Mesendoderm (in vitro differentiated cells): Measurements from ENCODE around the gene ATOH8.
A peak's percentile ranks its signal among the peaks of the same experiment; 100 is the strongest.

Experiments
- DNase-seq: peaks from one replicate; pipeline ENCODE4 v3.0.0; 2013
- H2AK5ac ChIP-seq: 2 replicates; pipeline ENCODE4 v1.6.1; 2013; ENCODE audit warnings: low read length, inconsistent platforms
- H2BK120ac ChIP-seq: 2 replicates; pipeline ENCODE4 v1.6.1; 2013; ENCODE audit warnings: low read depth, mild to moderate bottlenecking, low read length, moderate library complexity, mixed read lengths
- H2BK15ac ChIP-seq: replicated peaks from 2 replicates; pipeline ENCODE4 v1.6.1; 2013; ENCODE audit warnings: low read depth, mild to moderate bottlenecking, moderate library complexity
- H2BK5ac ChIP-seq: 2 replicates; pipeline ENCODE4 v1.6.1; 2013; ENCODE audit warnings: low read length, inconsistent platforms
- H3K18ac ChIP-seq: 2 replicates; pipeline ENCODE4 v1.6.1; 2013; ENCODE audit warnings: mild to moderate bottlenecking, low read length, mixed read lengths
- H3K23ac ChIP-seq: one replicate; pipeline ENCODE4 v1.6.1; 2013; ENCODE audit warnings: low read length
- H3K27ac ChIP-seq: 2 replicates; pipeline ENCODE4 v1.5.1; 2013; ENCODE audit warnings: low read depth, mild to moderate bottlenecking, inconsistent platforms, low read length, moderate library complexity
- H3K27me3 ChIP-seq: 2 replicates; pipeline ENCODE4 v1.6.1; 2013; ENCODE audit warnings: low read length, control low read depth, mild to moderate bottlenecking, inconsistent platforms; ENCODE audit not compliant: insufficient read depth, poor library complexity
- H3K36me3 ChIP-seq: 2 replicates; pipeline ENCODE4 v1.6.1; 2013; ENCODE audit warnings: low read length, inconsistent platforms; ENCODE audit not compliant: control insufficient read depth, insufficient read depth
- H3K4ac ChIP-seq: one replicate; pipeline ENCODE4 v1.6.1; 2013; ENCODE audit warnings: low read depth, mild to moderate bottlenecking, low read length, moderate library complexity
- H3K4me1 ChIP-seq: 2 replicates; pipeline ENCODE4 v1.6.1; 2013; ENCODE audit warnings: low read depth, low read length, inconsistent platforms; ENCODE audit not compliant: control insufficient read depth
- H3K4me2 ChIP-seq: 2 replicates; pipeline ENCODE4 v1.6.1; 2013; ENCODE audit warnings: low read length
- H3K4me3 ChIP-seq: 2 replicates; pipeline ENCODE4 v1.5.1; 2013; ENCODE audit warnings: mild to moderate bottlenecking, low read length
- H3K56ac ChIP-seq: one replicate; pipeline ENCODE4 v1.6.1; 2013; ENCODE audit warnings: low read length
- H3K79me1 ChIP-seq: 2 replicates; pipeline ENCODE4 v1.6.1; 2013; ENCODE audit warnings: low read length, inconsistent platforms
- H3K79me2 ChIP-seq: 2 replicates; pipeline ENCODE4 v1.6.1; 2013; ENCODE audit warnings: mild to moderate bottlenecking, low read length; ENCODE audit not compliant: control insufficient read depth, insufficient read depth
- H3K9ac ChIP-seq: 2 replicates; pipeline ENCODE4 v1.6.1; 2013; ENCODE audit warnings: low read length, inconsistent platforms
- H4K5ac ChIP-seq: one replicate; pipeline ENCODE4 v1.6.1; 2013; ENCODE audit warnings: low read length
- H4K8ac ChIP-seq: one replicate; pipeline ENCODE4 v1.6.1; 2013; ENCODE audit warnings: low read depth, mild to moderate bottlenecking, control low read depth, low read length, moderate library complexity
- WGBS: extraction: QIAGEN DNeasy Blood & Tissue Kit; methylation state at CpG from one replicate; pipeline ENCODE4 v1.1.7; 2013; ENCODE audit warnings: low lambda C conversion rate, missing lambda C conversion rate; ENCODE audit not compliant: insufficient coverage; ENCODE audit errors: extremely low coverage; 5-methylcytosine and 5-hydroxymethylcytosine counted together

ATOH8 gene

DNA sequence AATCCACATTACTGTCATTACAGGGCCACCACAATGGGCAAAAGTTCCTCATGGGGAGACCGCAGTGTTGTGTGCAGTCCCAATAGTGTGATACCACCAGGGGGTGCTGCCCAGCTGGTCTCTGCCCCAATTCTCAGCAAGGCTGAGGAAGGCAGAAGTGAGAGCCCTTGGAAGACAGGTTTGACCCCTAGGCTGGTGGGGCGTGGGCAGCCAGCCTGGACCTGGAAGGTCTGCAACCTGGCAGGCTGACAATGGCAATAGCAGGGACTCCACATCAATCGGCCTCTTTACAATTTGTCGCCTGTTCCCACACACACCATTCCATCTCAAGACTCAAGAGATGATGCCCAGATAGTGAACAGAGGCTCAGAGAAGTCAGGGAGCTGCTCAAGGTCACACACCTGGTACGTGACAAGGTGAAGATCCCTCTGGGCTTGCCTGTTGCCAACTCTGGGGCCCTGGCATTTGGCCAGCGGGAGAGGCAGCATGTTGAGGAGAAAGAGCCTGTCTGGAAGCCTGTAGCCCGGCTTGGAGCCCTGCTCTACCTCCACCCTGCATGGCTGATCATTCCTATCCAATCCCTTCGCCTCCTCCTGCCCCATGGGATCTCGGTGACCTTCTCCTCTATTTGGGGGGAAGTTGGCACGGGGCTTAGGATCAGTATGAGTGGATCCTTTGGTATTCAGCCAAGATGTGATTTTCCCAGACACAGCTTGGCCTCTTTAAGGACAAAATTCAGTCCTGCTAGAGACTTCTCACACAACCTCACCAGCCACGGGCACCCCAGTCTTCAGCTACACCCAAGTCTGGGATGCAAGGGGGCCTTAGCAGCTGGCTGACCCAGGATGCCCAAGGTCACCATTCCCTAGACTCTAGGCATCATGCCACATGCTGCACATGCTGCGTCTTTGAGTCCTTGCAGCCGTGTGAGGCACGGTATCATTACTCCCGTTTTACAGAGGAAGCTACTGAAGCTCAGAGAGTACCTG is 2.9 kb upstream of the ATOH8 start:
- H4K5ac ChIP-seq, result no peak overlapping the region
- DNase-seq, result peak; percentile 77
- no peaks in the 10 kb centered on the region for H3K36me3 ChIP-seq
- H3K27ac ChIP-seq, result no peak overlapping the region
- H2AK5ac ChIP-seq, result no peak overlapping the region
- H2BK15ac ChIP-seq, result no peak overlapping the region
- H3K56ac ChIP-seq, result no peak overlapping the region
- H3K4ac ChIP-seq, result no peak overlapping the region
- no peaks in the 10 kb centered on the region for H3K79me1 ChIP-seq
- no CpG with 5 or more reads among the region's 15 CpGs for WGBS
- no peak overlapping the region for H3K4me2 ChIP-seq
- no peak overlapping the region for H4K8ac ChIP-seq
- H3K23ac ChIP-seq, result no peak overlapping the region
- H3K4me1 ChIP-seq, result peaks cover 4% of the 10 kb centered on the region
- no peak overlapping the region for H2BK5ac ChIP-seq
- H3K79me2 ChIP-seq, result no peaks in the 10 kb centered on the region
- H2BK120ac ChIP-seq, result no peak overlapping the region
- H3K9ac ChIP-seq, result no peak overlapping the region
- H3K27me3 ChIP-seq, result peaks cover 18% of the 10 kb centered on the region
- H3K4me3 ChIP-seq, result no peak overlapping the region
- H3K18ac ChIP-seq, result no peak overlapping the region

GRCh38 chr2:85751627-85752026 is 2.2 kb upstream of the ATOH8 start:
- Histone ChIP-seq H3K4ac (no peak overlapping the region), H2AK5ac (no peak overlapping the region), H3K18ac (no peak overlapping the region), H2BK15ac (no peak overlapping the region), H3K9ac (no peak overlapping the region), H3K79me1 (no peaks in the 10 kb centered on the region), H3K4me3 (no peak overlapping the region), H3K27ac (no peak overlapping the region), H3K27me3 (peaks cover 18% of the 10 kb centered on the region), H3K36me3 (no peaks in the 10 kb centered on the region), H3K56ac (no peak overlapping the region), H3K23ac (peak overlapping the region; percentile 95), H3K4me2 (no peak overlapping the region), H4K5ac (no peak overlapping the region), H2BK5ac (no peak overlapping the region), H4K8ac (no peak overlapping the region), H3K79me2 (no peaks in the 10 kb centered on the region), H2BK120ac (no peak overlapping the region), H3K4me1 (peaks cover 4% of the 10 kb centered on the region)
- no peak for DNase-seq
- WGBS, result no CpG with 5 or more reads among the region's 11 CpGs

GRCh38 chr2:85753035-85753524 is 711 bp upstream of the ATOH8 start:
- peaks cover 18% of the 10 kb centered on the region for H3K27me3 ChIP-seq
- no peaks in the 10 kb centered on the region for H3K79me1 ChIP-seq
- no peak overlapping the region for H2BK120ac ChIP-seq
- no peak overlapping the region for H2BK5ac ChIP-seq
- H3K9ac ChIP-seq, result peak overlapping the region; percentile 48
- H3K56ac ChIP-seq, result peak overlapping the region; percentile 72
- H3K79me2 ChIP-seq, result no peaks in the 10 kb centered on the region
- H3K4me3 ChIP-seq, result peak overlapping the region; percentile 28
- H4K8ac ChIP-seq, result no peak overlapping the region
- H2BK15ac ChIP-seq, result no peak overlapping the region
- H4K5ac ChIP-seq, result no peak overlapping the region
- no peak overlapping the region for H2AK5ac ChIP-seq
- H3K4ac ChIP-seq, result peak overlapping the region; percentile 44
- H3K23ac ChIP-seq, result no peak overlapping the region
- no peaks in the 10 kb centered on the region for H3K36me3 ChIP-seq
- H3K4me1 ChIP-seq, result peaks cover 4% of the 10 kb centered on the region
- no peak for DNase-seq
- WGBS, result no CpG with 5 or more reads among the region's 29 CpGs
- H3K4me2 ChIP-seq, result peak overlapping the region; percentile 66
- H3K18ac ChIP-seq, result peak overlapping the region; percentile 75
- no peak overlapping the region for H3K27ac ChIP-seq

GRCh38 chr2:85754313-85755095 is 713 bp downstream of the ATOH8 start:
- H2AK5ac ChIP-seq, result no peak overlapping the region
- H3K36me3 ChIP-seq, result no peaks in the 10 kb centered on the region
- DNase-seq, result peak; percentile 90
- no peak overlapping the region for H2BK120ac ChIP-seq
- H4K5ac ChIP-seq, result no peak overlapping the region
- peak overlapping the region; percentile 92 for H3K23ac ChIP-seq
- H3K56ac ChIP-seq, result peak overlapping the region; percentile 93
- no CpG with 5 or more reads among the region's 93 CpGs for WGBS
- no peak overlapping the region for H4K8ac ChIP-seq
- peak overlapping the region; percentile 65 for H3K4me3 ChIP-seq
- no peak overlapping the region for H2BK15ac ChIP-seq
- no peaks in the 10 kb centered on the region for H3K79me1 ChIP-seq
- peak overlapping the region; percentile 75 for H3K18ac ChIP-seq
- peak overlapping the region; percentile 93 for H3K4me2 ChIP-seq
- peaks cover 18% of the 10 kb centered on the region for H3K27me3 ChIP-seq
- no peaks in the 10 kb centered on the region for H3K79me2 ChIP-seq
- H2BK5ac ChIP-seq, result no peak overlapping the region
- H3K9ac ChIP-seq, result peak overlapping the region; percentile 74
- no peak overlapping the region for H3K4ac ChIP-seq
- H3K4me1 ChIP-seq, result peaks cover 4% of the 10 kb centered on the region
- no peak overlapping the region for H3K27ac ChIP-seq

- no peaks in the 10 kb centered on the region for H3K79me1 ChIP-seq
- peak overlapping the region; percentile 25 for H3K56ac ChIP-seq
- no peak overlapping the region for H2BK15ac ChIP-seq
- no peak overlapping the region for H4K8ac ChIP-seq
- no peak overlapping the region for H3K4me3 ChIP-seq
- no peaks in the 10 kb centered on the region for H3K79me2 ChIP-seq
- H3K27ac ChIP-seq, result no peak overlapping the region
- H3K36me3 ChIP-seq, result no peaks in the 10 kb centered on the region
- no peak overlapping the region for H2BK120ac ChIP-seq
- H4K5ac ChIP-seq, result no peak overlapping the region
- no peak overlapping the region for H3K4ac ChIP-seq
- H3K9ac ChIP-seq, result no peak overlapping the region
- H3K4me2 ChIP-seq, result peak overlapping the region; percentile 93
- H3K23ac ChIP-seq, result no peak overlapping the region
- WGBS, result no CpG with 5 or more reads among the region's 33 CpGs
- peaks cover 18% of the 10 kb centered on the region for H3K27me3 ChIP-seq
- peaks cover 4% of the 10 kb centered on the region for H3K4me1 ChIP-seq
- no peak overlapping the region for H3K18ac ChIP-seq
- no peak overlapping the region for H2BK5ac ChIP-seq
- DNase-seq, result no peak
- no peak overlapping the region for H2AK5ac ChIP-seq
Measured at GRCh38 chr2:85755122-85756027, 1.6 kb downstream of the ATOH8 start.
